Measurements from ENCODE around the gene OAF.
"Not testable (repeated sequence)": the region's sequence is repeated elsewhere in the genome, so short reads cannot be mapped to it uniquely, and the experiment has no call there.

Gene OAF

GRCh38 chr11:120210626-120211521 is at the start of gene OAF:
TSS of gene OAF (plus strand) at chr11:120211032. CDS start at chr11:120211280, 248 bp downstream.
- DNase-seq (ENCODE audit: low spot score), result no peak

- DNase-seq (ENCODE audit: low spot score), result no peak
These were observed 43.2 kb upstream of the OAF start for GRCh38 chr11:120167659-120168058.

GRCh38 chr11:120168108-120168959 is 42.5 kb upstream of the OAF start:
- DNase-seq (ENCODE audit: low spot score), result no peak

GRCh38 chr11:120168960-120169681 is 41.7 kb upstream of the OAF start:
- DNase-seq (ENCODE audit: low spot score), result peak; percentile 7

- no peak for DNase-seq (ENCODE audit: low spot score)
These were observed 40.7 kb upstream of the OAF start for GRCh38 chr11:120169981-120170698.

GRCh38 chr11:120170741-120171261 is 40.0 kb upstream of the OAF start:
- DNase-seq (ENCODE audit: low spot score), result no peak

- no peak for DNase-seq (ENCODE audit: low spot score)
These were observed 38.5 kb upstream of the OAF start for GRCh38 chr11:120172054-120172911.

GRCh38 chr11:120173019-120173705 is 37.7 kb upstream of the OAF start:
- DNase-seq (ENCODE audit: low spot score), result no peak

- no peak for DNase-seq (ENCODE audit: low spot score)
These were observed 37.0 kb upstream of the OAF start for GRCh38 chr11:120173807-120174206.

GRCh38 chr11:120174866-120175265 is 36.0 kb upstream of the OAF start:
- no peak for DNase-seq (ENCODE audit: low spot score)

- DNase-seq (ENCODE audit: low spot score), result no peak
These were observed 32.2 kb upstream of the OAF start for GRCh38 chr11:120178561-120179056.

GRCh38 chr11:120179057-120179672 is 31.7 kb upstream of the OAF start:
- no peak for DNase-seq (ENCODE audit: low spot score)

- DNase-seq (ENCODE audit: low spot score), result not testable (repeated sequence)
These were observed 30.8 kb upstream of the OAF start for GRCh38 chr11:120180063-120180462.

- DNase-seq (ENCODE audit: low spot score), result no peak
These were observed 30.1 kb upstream of the OAF start for GRCh38 chr11:120180551-120181232.

GRCh38 chr11:120181376-120181975 is 29.4 kb upstream of the OAF start:
- no peak for DNase-seq (ENCODE audit: low spot score)

- DNase-seq (ENCODE audit: low spot score), result no peak
These were observed 28.5 kb upstream of the OAF start for GRCh38 chr11:120182372-120182771.

- DNase-seq (ENCODE audit: low spot score), result no peak
These were observed 27.9 kb upstream of the OAF start for GRCh38 chr11:120182790-120183491.
